Measurements from ENCODE around the gene AZGP1. TPM values are rescaled to one million over a fixed set of nuclear protein-coding genes. Genes with fewer than 3 reads are reported as not detected.

Gene AZGP1
- total and polyA plus RNA-seq, 2 of the 13 experiments (the other 11 are each of a cell fraction or from before 2014, with no cell fraction given), result 93.8 to 229 TPM

DNA sequence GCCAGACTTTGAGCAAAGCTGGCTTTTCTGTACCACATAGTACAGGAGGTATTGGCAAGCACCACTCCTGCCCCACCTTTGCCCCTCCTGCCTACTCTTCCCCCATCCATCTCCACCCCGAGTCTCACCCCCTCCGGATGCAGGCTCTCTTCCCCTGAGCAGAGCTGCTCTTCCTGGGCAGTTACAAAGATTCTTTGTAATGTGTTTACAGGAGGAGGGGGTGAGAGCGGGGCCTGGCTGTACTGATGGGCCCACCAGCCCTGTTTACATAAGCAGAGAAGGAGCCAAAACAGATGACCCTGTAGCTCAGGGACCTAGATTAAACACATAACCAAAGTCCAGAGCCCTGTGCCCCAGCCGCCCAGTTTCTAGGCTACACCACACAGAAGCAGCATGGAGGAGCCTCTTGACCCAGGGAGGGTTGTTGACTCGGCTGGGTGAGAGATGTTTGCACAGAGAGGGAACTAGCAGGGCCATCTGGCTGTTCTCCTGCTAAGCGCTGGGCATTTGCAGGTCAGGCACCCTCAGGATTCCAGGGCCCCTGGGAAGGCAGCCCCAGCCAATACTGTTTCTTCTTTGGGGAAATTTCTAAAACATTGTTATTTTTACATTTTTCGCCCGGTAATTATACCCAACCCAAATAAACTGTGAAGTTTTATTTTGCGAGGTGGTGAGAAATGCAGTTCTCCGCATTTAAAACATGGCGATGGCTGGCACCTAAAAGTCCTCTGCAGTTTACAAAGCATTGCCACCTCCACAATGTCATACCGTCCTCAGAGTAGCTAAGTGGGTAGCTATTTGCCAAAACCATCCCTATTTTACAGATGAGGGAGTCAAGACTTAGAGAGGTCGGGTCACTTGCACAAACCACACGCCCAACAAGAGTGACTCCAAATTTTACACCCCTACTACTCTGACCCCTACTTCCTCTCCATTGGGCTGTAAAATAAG, 28.2 kb upstream of the AZGP1 start (continued):
- TF ChIP-seq ZNF326 (CRISPR knock-in tag; IDR thresholded peaks at IDR 0.05; ENCODE audit: borderline replicate concordance), result no peak
- TF ChIP-seq MYC (CRISPR knock-in tag; IDR thresholded peaks at IDR 0.05; ENCODE audit: borderline replicate concordance), result peak; percentile 81
- TF ChIP-seq ZNF850 (CRISPR knock-in tag; conservative IDR thresholded peaks at IDR 0.05), result no peak
- TF ChIP-seq NBN (conservative IDR thresholded peaks at IDR 0.05), result no peak
- TF ChIP-seq ZNF335 (CRISPR knock-in tag; IDR thresholded peaks at IDR 0.05), result no peak; the same call in 1 of the 2 replicates
- peak; percentile 96 for TF ChIP-seq NR2F2 (IDR thresholded peaks at IDR 0.05; ENCODE audit: borderline replicate concordance, low read depth)
- TF ChIP-seq PRMT3 (CRISPR knock-in tag; IDR thresholded peaks at IDR 0.05; ENCODE audit: borderline replicate concordance, low read depth), result no peak
- no peak for TF ChIP-seq ZNF10 (CRISPR knock-in tag; IDR thresholded peaks at IDR 0.05; ENCODE audit: borderline replicate concordance, low read depth)
- TF ChIP-seq, protein P1, sequence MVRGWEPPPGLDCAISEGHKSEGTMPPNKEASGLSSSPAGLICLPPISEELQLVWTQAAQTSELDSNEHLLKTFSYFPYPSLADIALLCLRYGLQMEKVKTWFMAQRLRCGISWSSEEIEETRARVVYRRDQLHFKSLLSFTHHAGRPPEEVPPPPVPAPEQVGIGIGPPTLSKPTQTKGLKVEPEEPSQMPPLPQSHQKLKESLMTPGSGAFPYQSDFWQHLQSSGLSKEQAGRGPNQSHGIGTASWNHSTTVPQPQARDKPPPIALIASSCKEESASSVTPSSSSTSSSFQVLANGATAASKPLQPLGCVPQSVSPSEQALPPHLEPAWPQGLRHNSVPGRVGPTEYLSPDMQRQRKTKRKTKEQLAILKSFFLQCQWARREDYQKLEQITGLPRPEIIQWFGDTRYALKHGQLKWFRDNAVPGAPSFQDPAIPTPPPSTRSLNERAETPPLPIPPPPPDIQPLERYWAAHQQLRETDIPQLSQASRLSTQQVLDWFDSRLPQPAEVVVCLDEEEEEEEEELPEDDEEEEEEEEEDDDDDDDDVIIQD (CRISPR knock-in tag; IDR thresholded peaks at IDR 0.05; ENCODE audit: low read depth), result no peak; the same call in none of the 2 replicates
- TF ChIP-seq, protein P2, sequence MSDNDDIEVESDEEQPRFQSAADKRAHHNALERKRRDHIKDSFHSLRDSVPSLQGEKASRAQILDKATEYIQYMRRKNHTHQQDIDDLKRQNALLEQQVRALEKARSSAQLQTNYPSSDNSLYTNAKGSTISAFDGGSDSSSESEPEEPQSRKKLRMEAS (IDR thresholded peaks at IDR 0.05), result peak; percentile 65
- TF ChIP-seq HNRNPK (IDR thresholded peaks at IDR 0.05; ENCODE audit: low read depth, low read length, poor library complexity, severe bottlenecking), result no peak
- peak; percentile 61; the same call in 1 of the 2 replicates for TF ChIP-seq ZNF329 (CRISPR knock-in tag; IDR thresholded peaks at IDR 0.05; ENCODE audit: low read depth)
- no peak; the same call in 1 of the 2 replicates for TF ChIP-seq RELA (CRISPR knock-in tag; IDR thresholded peaks at IDR 0.05)
- 0 out of 2 replicates have a peak, but pooled peaks have one; percentile 32 for TF ChIP-seq GABPB1 (CRISPR knock-in tag; IDR thresholded peaks at IDR 0.05)
- no peak for TF ChIP-seq ARNT (IDR thresholded peaks at IDR 0.05)
- TF ChIP-seq ZNF772 (CRISPR knock-in tag; IDR thresholded peaks at IDR 0.05), result peak; percentile 97
- TF ChIP-seq SP5 (CRISPR knock-in tag; IDR thresholded peaks at IDR 0.05; ENCODE audit: borderline replicate concordance, low read depth), result no peak
- no peak for TF ChIP-seq NONO (IDR thresholded peaks at IDR 0.05)
- TF ChIP-seq NONO (CRISPR knock-in tag; conservative IDR thresholded peaks at IDR 0.05), result peak; percentile 99
- no peak for TF ChIP-seq EED (CRISPR knock-in tag; IDR thresholded peaks at IDR 0.05)
- TF ChIP-seq ZNF570 (CRISPR knock-in tag; IDR thresholded peaks at IDR 0.05; ENCODE audit: borderline replicate concordance), result no peak
- TF ChIP-seq NFYB (CRISPR knock-in tag; IDR thresholded peaks at IDR 0.05), result no peak
- TF ChIP-seq CREB1 (IDR thresholded peaks at IDR 0.05), result peak; percentile 32
- peak; percentile 88 for TF ChIP-seq CREB1 (CRISPR knock-in tag; IDR thresholded peaks at IDR 0.05)
- peak; percentile 87 for TF ChIP-seq FOXK1 (CRISPR knock-in tag; IDR thresholded peaks at IDR 0.05; ENCODE audit: borderline replicate concordance, low read depth)
- no peak; the same call in 1 of the 2 replicates for TF ChIP-seq ZNF598 (CRISPR knock-in tag; IDR thresholded peaks at IDR 0.05; ENCODE audit: borderline replicate concordance)

All from HepG2 (cell line).